Activated T-cell treated with anti-CD3 and anti-CD28 coated beads for 24 hours (primary cell): ENCODE data around the gene CPED1.

Experiments used
- DNase-seq: peaks from one replicate; pipeline ENCODE4 v3.0.0-alpha.2; 2020; ENCODE audit warnings: low read depth

CPED1 gene

GRCh38 chr7:121259826-121260225 is 271.3 kb downstream of the CPED1 start:
- no peak for DNase-seq

GRCh38 chr7:121261207-121261884 is 272.8 kb downstream of the CPED1 start:
- DNase-seq, result no peak

DNA sequence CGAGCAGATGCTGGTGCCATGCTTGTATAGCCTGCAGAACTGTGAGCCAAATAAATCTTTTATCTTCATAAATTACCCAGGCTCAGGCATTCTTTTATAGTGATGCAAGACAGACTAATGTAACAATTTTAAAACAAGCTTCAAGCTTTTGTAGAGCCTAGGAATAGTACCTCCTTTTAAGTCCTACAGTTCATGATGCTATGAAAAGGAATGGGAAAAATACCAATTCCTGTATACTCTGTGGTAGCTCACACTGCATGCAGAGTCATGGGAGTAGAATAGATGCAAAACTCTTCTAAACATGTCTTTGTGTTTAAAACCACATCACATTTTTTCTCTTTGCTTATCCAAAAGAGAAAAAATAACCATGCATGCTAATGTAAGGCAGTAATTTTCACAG is 273.7 kb downstream of the CPED1 start:
- no peak for DNase-seq

DNA sequence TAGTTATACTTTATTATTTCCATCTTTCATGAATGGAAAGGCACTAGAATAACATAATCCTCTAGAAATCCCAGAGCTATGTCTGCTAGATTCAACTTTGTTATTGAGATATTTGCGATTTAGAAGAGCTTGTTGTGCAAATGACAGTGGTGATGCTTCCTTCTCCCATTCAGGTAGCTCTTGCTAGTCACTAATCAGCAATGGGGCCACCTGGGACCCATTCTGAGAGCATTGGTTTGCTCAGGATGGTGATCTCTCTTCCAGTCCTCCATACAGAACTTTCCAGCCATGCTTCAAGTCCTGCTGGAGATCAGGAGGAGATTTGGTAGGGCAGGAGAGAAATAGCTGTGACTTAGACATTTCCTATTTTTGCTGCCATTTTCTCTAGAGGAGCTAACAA is 274.5 kb downstream of the CPED1 start:
- DNase-seq, result no peak

GRCh38 chr7:121266307-121266894 is 277.9 kb downstream of the CPED1 start:
- DNase-seq, result no peak

GRCh38 chr7:121267612-121268011 is 279.1 kb downstream of the CPED1 start:
- no peak for DNase-seq

DNA sequence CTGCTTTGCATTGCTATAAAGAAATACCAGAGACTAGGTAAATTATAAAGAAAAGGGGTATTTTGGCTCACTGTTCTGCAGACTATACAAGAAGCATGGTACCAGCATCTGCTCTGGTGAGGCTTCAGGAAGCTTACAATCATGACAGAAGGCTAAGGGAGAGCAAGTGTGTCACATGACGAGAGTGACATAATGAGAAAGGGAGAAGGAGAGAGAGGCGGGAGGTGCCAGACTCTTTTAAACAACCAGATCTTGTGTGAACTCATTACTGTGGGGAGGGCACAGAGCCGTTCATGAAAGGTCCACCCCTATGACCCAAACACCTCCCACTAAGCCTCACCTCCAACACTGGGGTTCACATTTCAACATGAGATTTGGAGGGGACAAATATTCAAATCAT is 281.3 kb downstream of the CPED1 start:
- no peak for DNase-seq

GRCh38 chr7:121271098-121271497 is 282.6 kb downstream of the CPED1 start:
- DNase-seq, result no peak

DNA sequence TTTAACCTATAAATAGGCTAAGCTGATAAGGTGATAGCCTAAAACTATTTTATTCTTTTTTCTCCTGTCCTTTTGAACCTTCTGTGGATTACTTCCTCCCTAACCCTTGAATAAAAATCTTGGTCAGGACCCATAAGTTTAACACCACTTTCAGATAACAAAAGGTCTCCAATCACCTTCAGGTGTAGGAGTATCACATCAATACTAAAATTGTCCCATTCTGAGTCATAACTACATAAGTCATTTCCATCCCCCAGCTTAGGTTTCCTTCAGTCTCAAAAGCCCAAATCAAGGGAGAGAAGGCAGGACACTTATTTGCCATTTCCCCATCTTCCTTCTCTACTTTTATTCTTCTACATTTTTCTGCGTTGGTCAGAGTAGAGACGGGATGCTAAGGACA is 283.4 kb downstream of the CPED1 start:
- no peak for DNase-seq

DNA sequence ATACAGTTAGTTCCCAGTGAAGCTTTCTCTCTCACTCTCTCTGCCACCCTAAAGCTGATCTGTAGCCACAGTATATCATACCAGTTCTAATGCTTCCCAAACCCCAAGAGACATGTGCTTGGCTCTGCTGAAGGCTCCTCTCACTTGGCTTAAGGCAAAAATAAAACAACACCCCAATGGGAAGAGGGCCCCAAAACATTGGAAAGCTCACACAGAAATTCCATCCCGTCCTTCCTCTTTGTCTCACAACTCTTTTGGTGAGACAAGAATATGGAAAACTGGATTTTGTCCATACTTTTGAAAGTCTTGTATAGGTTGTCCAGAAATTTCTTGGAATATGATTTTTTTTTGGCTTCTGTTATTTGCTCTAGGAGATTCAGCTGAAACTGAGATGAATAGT is 284.2 kb downstream of the CPED1 start:
- no peak for DNase-seq

DNA sequence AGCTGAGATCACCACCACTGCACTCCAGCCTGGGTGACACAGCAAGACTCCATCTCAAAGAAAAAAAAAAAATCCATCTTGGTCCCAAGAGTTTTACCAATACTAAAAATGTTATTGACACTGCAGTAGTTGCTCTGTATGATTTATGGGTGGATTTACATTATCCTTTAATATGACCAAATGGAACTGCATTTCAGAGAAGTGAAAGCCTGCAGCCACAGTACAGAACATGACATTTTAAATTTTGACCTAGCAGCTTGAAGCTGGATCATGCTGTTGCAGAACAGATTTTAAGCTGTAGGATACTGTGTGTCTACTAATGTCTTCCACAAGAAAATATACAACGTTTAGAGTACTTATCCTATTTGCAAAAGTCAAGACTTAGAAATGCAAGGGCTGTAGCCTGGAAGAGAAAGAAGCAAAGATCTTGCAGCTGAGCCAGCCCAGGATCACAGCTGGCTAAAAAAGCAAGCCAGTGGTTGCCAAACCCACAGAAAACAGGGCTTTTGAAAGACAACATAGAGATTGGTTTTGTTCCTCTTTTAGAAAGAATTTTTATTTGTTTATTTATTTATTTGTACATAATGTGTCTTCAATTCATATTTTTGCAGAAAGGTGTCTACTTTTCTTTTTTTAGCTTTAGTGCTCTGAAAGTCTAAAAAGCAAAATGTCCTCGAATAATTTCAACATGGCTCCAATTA is 285.1 kb downstream of the CPED1 start:
- DNase-seq, result no peak

DNA sequence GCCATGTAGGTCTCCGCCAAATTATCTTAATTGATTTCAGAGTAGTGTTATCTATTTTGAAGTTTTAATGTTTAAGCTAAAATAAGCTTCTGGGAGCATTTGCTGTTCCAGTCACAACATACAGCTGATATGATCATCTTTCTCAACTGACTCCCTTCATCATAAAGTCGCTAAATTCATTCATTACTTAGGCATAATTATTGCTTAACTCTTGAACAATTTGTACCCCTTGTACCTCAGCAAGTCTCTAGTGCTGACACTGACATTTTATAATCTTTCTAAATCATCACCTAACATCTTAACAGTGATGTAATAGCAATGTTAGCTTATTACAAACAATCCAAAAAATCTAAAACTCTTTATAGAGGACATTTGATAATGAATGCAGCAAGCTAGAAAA is 286.0 kb downstream of the CPED1 start:
- DNase-seq, result no peak

GRCh38 chr7:121275204-121275603 is 286.7 kb downstream of the CPED1 start:
- DNase-seq, result no peak

GRCh38 chr7:121276313-121276712 is 287.8 kb downstream of the CPED1 start:
- DNase-seq, result no peak

DNA sequence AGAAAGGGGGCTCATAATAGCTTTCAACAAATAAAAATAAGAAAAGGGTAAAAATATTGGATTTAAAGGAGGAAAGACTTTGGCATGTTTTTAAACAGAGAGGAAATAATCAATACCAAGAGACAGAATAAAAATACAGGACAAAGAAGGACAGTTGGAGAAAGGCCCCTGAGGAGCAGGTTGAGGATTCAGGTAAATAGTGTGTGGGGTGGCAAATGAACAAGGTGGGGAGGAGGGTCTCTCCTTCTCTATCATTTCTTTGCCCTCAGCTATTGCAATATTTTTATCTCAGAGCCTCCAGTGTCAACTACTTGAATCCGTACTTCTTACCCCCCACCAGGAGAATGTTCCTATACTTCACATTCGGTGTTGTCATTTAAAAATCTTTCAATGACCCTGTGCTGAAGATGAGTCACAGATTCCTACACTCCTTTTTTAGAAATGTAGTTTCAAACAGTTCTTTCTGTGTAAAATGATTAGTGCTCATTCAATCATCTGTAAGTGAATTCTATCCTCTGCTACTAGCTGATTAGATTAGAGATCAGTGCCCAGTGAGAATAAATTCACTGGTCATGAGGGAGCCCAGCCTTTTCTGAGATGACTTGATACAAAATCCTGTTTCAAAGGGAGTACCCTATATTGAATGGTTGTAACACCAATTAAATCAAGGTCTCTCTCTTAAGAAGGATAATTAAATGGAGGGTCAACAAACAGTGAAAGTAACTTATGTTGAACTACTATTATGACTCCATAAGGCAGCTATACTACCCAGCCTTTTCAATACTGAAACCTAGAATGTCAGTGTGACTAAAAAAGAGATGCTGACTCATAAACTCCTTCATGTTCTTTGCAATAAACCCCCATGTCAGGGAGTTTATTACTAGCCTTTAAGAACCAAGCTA is 289.9 kb downstream of the CPED1 start:
- DNase-seq, result no peak

GRCh38 chr7:121279060-121279620 is 290.6 kb downstream of the CPED1 start:
- no peak for DNase-seq

DNA sequence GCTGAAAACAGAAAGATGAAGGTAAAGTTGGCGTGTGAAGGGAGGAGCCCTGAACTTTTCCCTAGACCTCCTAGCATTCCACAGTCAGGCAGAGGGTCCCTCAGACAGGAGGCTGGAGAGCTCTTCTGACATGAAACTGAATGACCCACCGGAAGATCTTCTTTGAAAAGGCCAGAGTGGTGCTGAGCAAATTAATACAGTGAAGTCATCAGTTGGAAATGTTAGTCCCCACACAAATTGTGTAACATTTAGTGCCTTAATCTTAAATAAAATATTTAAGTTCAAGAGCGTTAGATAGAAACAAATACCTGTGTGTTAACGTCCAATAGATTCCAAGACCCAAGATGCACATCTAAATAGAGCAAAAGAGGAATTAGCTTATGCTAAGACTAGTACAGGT is 291.3 kb downstream of the CPED1 start:
- DNase-seq, result no peak

DNA sequence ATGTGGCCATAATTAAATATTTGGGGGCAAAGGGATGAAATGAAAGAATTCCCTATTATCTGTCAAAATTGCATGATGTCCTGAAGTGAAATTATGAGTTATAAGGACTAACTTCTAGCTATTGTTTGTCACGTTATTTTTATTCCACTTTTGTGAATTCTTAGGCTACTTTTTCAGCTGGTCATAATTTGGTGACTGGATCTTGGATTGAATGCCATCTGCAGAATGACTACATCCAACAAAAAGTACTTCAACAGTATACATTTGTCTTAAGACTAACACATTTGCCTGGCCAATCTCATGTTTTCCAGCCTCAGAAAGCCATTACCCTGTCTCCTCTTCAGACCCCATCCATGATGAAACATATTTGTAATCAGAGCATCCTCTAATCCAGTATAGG is 292.1 kb downstream of the CPED1 start:
- no peak for DNase-seq

DNA sequence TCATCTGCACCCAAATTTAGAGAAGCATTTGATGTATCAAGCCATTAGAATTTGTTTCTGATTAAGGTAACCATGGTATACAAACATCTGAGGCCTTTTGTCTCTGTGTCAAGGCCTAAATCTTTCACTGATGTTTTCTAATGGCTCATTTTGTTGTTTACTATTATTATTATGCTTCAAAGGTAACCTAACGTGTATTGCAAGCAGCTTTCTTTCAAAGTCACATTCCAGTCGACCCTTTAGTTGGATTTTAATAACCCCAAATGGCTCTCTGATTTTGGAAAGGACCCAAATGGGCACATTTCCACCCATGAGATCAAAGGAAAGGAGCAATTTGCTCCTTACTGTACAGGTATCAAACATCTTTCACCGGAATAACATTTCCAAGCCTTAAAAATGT is 293.6 kb downstream of the CPED1 start:
- no peak for DNase-seq

GRCh38 chr7:121285066-121285667 is 296.7 kb downstream of the CPED1 start:
- no peak for DNase-seq

DNA sequence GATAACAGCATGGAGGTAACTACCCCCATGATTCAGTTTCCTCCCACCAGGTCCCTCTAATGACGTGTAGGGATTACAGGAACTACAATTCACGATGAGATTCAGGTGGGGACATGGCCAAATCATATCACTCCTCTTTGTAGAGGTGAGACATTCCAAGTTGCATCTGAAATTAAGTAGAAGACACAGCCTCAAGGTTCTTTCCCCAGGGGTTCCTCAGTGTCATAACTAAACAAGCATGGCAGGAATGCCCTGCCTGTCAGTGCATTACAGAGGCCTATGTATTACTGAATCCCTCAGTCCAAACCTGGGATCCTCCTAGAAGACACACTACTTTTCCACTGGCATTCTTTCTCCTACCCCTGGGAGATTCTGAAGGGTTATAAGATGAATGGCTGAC is 297.7 kb downstream of the CPED1 start:
- no peak for DNase-seq
